ENCODE data around the gene UCP2. TPM values are rescaled to one million over a fixed set of nuclear protein-coding genes. Genes with fewer than 3 reads are reported as not detected.
A peak's percentile ranks its signal among the peaks of the same experiment; 100 is the strongest.

UCP2 gene
- total RNA-seq, 2 experiments from 2014 or later, result 467 to 468 TPM

DNA sequence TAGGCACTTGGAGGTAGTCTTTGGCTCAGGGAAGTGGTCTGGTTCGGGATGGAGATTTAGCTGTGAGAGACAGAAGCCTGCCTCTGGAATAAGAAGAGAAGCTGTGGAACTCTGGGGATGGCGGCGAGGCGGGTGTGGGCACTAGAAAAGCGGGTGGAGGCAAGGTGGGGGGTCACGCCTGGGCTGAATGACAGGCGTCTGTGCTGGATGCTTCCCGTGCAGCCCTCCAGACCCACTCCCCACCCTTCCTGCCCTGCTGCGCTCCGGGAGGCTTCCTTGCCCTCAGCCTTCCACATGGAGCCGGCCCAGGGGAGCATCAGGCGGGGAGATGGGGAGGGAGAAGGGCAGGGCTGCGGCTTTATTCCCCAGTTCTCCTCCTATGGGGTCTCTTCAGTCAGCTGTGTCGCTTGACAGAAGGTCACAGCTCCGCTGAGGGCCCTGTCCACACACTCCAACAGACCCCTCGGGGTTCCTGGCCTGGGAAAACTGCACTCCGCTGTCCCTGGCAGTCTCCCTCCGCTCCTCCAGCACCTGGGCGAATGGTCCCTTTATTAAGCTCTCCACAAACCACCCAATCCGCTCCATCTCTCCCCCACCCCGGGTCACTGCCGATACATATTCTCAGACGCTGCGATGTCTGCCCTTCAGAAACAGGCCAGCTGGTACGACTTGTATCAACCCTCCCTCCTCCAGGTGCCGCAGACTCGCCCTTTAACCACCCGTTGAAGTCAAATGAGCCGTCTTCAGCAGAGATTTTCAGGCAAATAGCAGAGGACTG lies 25.6 kb downstream of the UCP2 start:
- H3K4me3 ChIP-seq (ENCODE audit: low read length), result no peak overlapping the region
- intact Hi-C loops (cut with DNase I, micrococcal nuclease), result no loop called here
- peaks cover 5% of the 10 kb centered on the region for H3K4me1 Mint-ChIP-seq (ENCODE audit: low read depth)
- no peak overlapping the region for H3K27ac ChIP-seq (ENCODE audit: low read depth in 1 of 2, low read length in 2 of 2)
- no peak for ATAC-seq (ENCODE audit: poor library complexity)
- H3K9me3 ChIP-seq (ENCODE audit: control insufficient read depth in 1 of 2, insufficient read depth in 1 of 2, low read length in 2 of 2), result no peaks in the 10 kb centered on the region
- no peaks in the 10 kb centered on the region for H3K36me3 Mint-ChIP-seq (ENCODE audit: low read depth)
- ChIA-PET POLR2A (interaction anchor here (0.9 to 1.1 kb wide), 2 partner anchors 10 to 214 kb away, joined by 3 to 5 read pairs; partner anchors contain the start of genes C2CD3 and PPME1), CTCF (interaction anchor here (1.0 kb wide), 1 partner anchor 95 kb away, joined by 3 read pairs; no protein-coding TSS in a partner anchor)
- no peak overlapping the region for H3K27ac Mint-ChIP-seq
- no peaks in the 10 kb centered on the region for H3K36me3 ChIP-seq (ENCODE audit: insufficient read depth, low read length)
- TF ChIP-seq, protein P1, sequence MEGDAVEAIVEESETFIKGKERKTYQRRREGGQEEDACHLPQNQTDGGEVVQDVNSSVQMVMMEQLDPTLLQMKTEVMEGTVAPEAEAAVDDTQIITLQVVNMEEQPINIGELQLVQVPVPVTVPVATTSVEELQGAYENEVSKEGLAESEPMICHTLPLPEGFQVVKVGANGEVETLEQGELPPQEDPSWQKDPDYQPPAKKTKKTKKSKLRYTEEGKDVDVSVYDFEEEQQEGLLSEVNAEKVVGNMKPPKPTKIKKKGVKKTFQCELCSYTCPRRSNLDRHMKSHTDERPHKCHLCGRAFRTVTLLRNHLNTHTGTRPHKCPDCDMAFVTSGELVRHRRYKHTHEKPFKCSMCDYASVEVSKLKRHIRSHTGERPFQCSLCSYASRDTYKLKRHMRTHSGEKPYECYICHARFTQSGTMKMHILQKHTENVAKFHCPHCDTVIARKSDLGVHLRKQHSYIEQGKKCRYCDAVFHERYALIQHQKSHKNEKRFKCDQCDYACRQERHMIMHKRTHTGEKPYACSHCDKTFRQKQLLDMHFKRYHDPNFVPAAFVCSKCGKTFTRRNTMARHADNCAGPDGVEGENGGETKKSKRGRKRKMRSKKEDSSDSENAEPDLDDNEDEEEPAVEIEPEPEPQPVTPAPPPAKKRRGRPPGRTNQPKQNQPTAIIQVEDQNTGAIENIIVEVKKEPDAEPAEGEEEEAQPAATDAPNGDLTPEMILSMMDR (IDR thresholded peaks at IDR 0.05), result no peak
- peaks cover 3% of the 10 kb centered on the region for H3K4me1 ChIP-seq (ENCODE audit: insufficient read depth, low read length)
- DNase-seq, result no peak
- H3K27me3 Mint-ChIP-seq, result peaks cover 15% of the 10 kb centered on the region
- H3K9me3 Mint-ChIP-seq, result no peaks in the 10 kb centered on the region
- no peak overlapping the region for H3K4me3 Mint-ChIP-seq
- no peaks in the 10 kb centered on the region for H3K27me3 ChIP-seq (ENCODE audit: control insufficient read depth in 1 of 2, insufficient read depth in 2 of 2, low read length in 2 of 2)

- ChIA-PET CTCF (no interaction called here), POLR2A (no interaction called here)
- Histone ChIP-seq H3K27ac (ENCODE audit: low read depth in 1 of 2, low read length in 2 of 2) (no peak overlapping the region), H3K9me3 (ENCODE audit: control insufficient read depth in 1 of 2, insufficient read depth in 1 of 2, low read length in 2 of 2) (no peaks in the 10 kb centered on the region), H3K27me3 (ENCODE audit: control insufficient read depth in 1 of 2, insufficient read depth in 2 of 2, low read length in 2 of 2) (no peaks in the 10 kb centered on the region), H3K4me3 (ENCODE audit: low read length) (no peak overlapping the region), H3K4me1 (ENCODE audit: insufficient read depth, low read length) (no peaks in the 10 kb centered on the region), H3K36me3 (ENCODE audit: insufficient read depth, low read length) (no peaks in the 10 kb centered on the region)
- Mint-ChIP-seq H3K4me1 (ENCODE audit: low read depth) (no peaks in the 10 kb centered on the region), H3K27me3 (peaks cover 10% of the 10 kb centered on the region), H3K36me3 (ENCODE audit: low read depth) (no peaks in the 10 kb centered on the region), H3K4me3 (no peak overlapping the region), H3K9me3 (no peaks in the 10 kb centered on the region), H3K27ac (no peak overlapping the region)
- intact Hi-C loops (cut with DNase I, micrococcal nuclease), result no loop called here
- ATAC-seq (ENCODE audit: poor library complexity) (no peak), DNase-seq (no peak)
- TF ChIP-seq, protein P1 (IDR thresholded peaks at IDR 0.05), result no peak
Observed at GRCh38 chr11:73951797-73952196, 30.8 kb downstream of the UCP2 start.

- Mint-ChIP-seq H3K27ac (no peak within 1 kb of the TSS), H3K9me3 (no peaks in the 10 kb centered on the region), H3K27me3 (peaks cover 4% of the 10 kb centered on the region), H3K36me3 (ENCODE audit: low read depth) (no peaks in the 10 kb centered on the region), H3K4me1 (ENCODE audit: low read depth) (no peaks in the 10 kb centered on the region), H3K4me3 (no peak within 1 kb of the TSS)
- no peaks in the 10 kb centered on the region for H3K9me3 ChIP-seq (ENCODE audit: control insufficient read depth in 1 of 2, insufficient read depth in 1 of 2, low read length in 2 of 2)
- ChIA-PET POLR2A (no interaction called here), CTCF (no interaction called here)
- TF ChIP-seq, protein P1 (IDR thresholded peaks at IDR 0.05), result no peak
- no peak within 1 kb of the TSS for H3K27ac ChIP-seq (ENCODE audit: low read depth in 1 of 2, low read length in 2 of 2)
- DNase-seq (peak in 2 of 14 experiments; percentile 45 to 57), ATAC-seq (ENCODE audit: poor library complexity) (peak; percentile 49)
- intact Hi-C loops (cut with DNase I, micrococcal nuclease), result no loop called here
- no peaks in the 10 kb centered on the region for H3K36me3 ChIP-seq (ENCODE audit: insufficient read depth, low read length)
- no peaks in the 10 kb centered on the region for H3K27me3 ChIP-seq (ENCODE audit: control insufficient read depth in 1 of 2, insufficient read depth in 2 of 2, low read length in 2 of 2)
- H3K4me1 ChIP-seq (ENCODE audit: insufficient read depth, low read length), result no peaks in the 10 kb centered on the region
- no peak within 1 kb of the TSS for H3K4me3 ChIP-seq (ENCODE audit: low read length)
Observed at GRCh38 chr11:73950869-73951710, 31.6 kb downstream of the UCP2 start, which contains the start of gene DNAJB13. Gene DNAJB13, plus strand, starts transcription at chr11:73951026. Its CDS starts 44 bp downstream, at chr11:73951070.

All from CD4-positive, alpha-beta T cell (primary cell).